Measurements from ENCODE around the gene TIPIN. TPM values are rescaled to one million over a fixed set of nuclear protein-coding genes. Genes with fewer than 3 reads are reported as not detected.

TIPIN gene
- total RNA-seq, 1 experiment from 2014 or later: 27.0 TPM

GRCh38 chr15:66404122-66404521, 47.6 kb upstream of the TIPIN start:
- H3K4me1 Mint-ChIP-seq (ENCODE audit: low read depth, unreplicated experiment): peaks cover 19% of the 10 kb centered on the region
- H3K9me3 Mint-ChIP-seq (ENCODE audit: low read depth, unreplicated experiment): no peaks in the 10 kb centered on the region
- no peaks in the 10 kb centered on the region for H3K27me3 Mint-ChIP-seq (ENCODE audit: unreplicated experiment)
- no peak for TF ChIP-seq CTCF (IDR thresholded peaks at IDR 0.05; ENCODE audit: unreplicated experiment)
- no TSS peak for BruUV-seq (replicated peaks)
- intact Hi-C loops (cut with micrococcal nuclease; ENCODE audit: unreplicated experiment): no loop called here
- CTCF ChIA-PET: no interaction called here
- H3K27ac Mint-ChIP-seq (ENCODE audit: unreplicated experiment): no peak overlapping the region
- peaks cover 5% of the 10 kb centered on the region for H3K36me3 Mint-ChIP-seq (ENCODE audit: insufficient read depth, unreplicated experiment)
- no peak overlapping the region for H3K4me3 Mint-ChIP-seq (ENCODE audit: low read depth, unreplicated experiment)
- no peak for DNase-seq

- Mint-ChIP-seq H3K4me1 (ENCODE audit: low read depth, unreplicated experiment) (peaks cover 19% of the 10 kb centered on the region), H3K27me3 (ENCODE audit: unreplicated experiment) (no peaks in the 10 kb centered on the region), H3K9me3 (ENCODE audit: low read depth, unreplicated experiment) (no peaks in the 10 kb centered on the region), H3K36me3 (ENCODE audit: insufficient read depth, unreplicated experiment) (peaks cover 5% of the 10 kb centered on the region), H3K4me3 (ENCODE audit: low read depth, unreplicated experiment) (no peak overlapping the region), H3K27ac (ENCODE audit: unreplicated experiment) (no peak overlapping the region)
- intact Hi-C loops (cut with micrococcal nuclease; ENCODE audit: unreplicated experiment): no loop called here
- BruUV-seq (replicated peaks): no TSS peak
- CTCF ChIA-PET: interaction anchor here (0.6 to 0.7 kb wide), 2 partner anchors 17 to 1438 kb away, joined by 3 read pairs; partner anchors contain the start of gene MAP2K1
- DNase-seq: no peak
- no peak for TF ChIP-seq CTCF (IDR thresholded peaks at IDR 0.05; ENCODE audit: unreplicated experiment)
Observed at GRCh38 chr15:66403323-66403722, 46.8 kb upstream of the TIPIN start.

GRCh38 chr15:66402761-66403284, 46.3 kb upstream of the TIPIN start:
- H3K4me3 Mint-ChIP-seq (ENCODE audit: low read depth, unreplicated experiment): no peak overlapping the region
- H3K36me3 Mint-ChIP-seq (ENCODE audit: insufficient read depth, unreplicated experiment): peaks cover 5% of the 10 kb centered on the region
- DNase-seq: no peak
- no peak overlapping the region for H3K27ac Mint-ChIP-seq (ENCODE audit: unreplicated experiment)
- peaks cover 19% of the 10 kb centered on the region for H3K4me1 Mint-ChIP-seq (ENCODE audit: low read depth, unreplicated experiment)
- BruUV-seq (replicated peaks): no TSS peak
- H3K27me3 Mint-ChIP-seq (ENCODE audit: unreplicated experiment): no peaks in the 10 kb centered on the region
- intact Hi-C loops (cut with micrococcal nuclease; ENCODE audit: unreplicated experiment): no loop called here
- CTCF ChIA-PET: interaction anchor here (0.7 kb wide), 1 partner anchor 16 kb away, joined by 3 read pairs; the partner anchor contains the start of gene MAP2K1
- H3K9me3 Mint-ChIP-seq (ENCODE audit: low read depth, unreplicated experiment): no peaks in the 10 kb centered on the region
- TF ChIP-seq CTCF (IDR thresholded peaks at IDR 0.05; ENCODE audit: unreplicated experiment): no peak

DNA sequence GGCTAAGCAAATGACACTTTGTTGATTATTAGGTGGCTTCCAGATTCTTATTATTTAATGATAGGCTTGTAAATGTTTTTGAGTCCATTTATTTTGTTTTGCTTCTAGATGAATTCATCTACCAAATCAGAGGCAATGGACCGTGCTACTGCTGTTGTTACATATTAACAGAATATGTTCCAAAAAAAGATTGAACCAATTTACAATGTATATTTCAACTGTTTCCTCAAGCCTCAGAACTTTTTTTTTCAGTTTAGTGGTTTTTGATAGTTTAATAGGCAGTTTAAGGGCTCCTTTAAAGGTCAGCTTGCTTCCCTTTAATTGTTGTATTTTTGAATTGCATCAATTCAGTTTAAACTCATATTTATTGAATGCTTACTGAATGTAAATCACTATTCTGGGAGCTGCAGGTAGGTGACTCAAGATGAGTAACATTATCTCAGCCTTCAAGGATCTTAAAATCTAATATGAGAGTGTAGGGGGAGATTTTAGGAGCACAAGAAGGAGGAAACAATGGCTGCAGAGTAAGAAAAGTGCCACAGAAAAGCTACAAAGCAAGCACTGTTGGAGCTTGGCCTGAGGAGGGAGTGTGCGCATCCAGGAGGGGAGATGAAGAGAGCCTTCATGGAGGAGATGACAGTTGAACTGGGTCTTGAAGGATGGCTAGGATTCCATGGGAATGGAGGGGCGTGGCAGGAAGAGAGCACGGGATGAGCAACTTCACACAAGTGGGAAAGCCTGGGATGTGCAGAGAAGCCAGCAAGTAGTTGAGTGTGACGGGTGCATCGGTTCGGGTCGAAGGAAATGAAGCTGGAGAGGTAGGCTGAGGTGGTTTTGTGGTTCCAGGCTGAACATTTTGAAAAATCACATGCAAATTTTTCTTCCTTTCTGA, 44.9 kb upstream of the TIPIN start:
- no peaks in the 10 kb centered on the region for H3K27me3 Mint-ChIP-seq (ENCODE audit: unreplicated experiment)
- no peak for DNase-seq
- CTCF ChIA-PET: no interaction called here
- H3K9me3 Mint-ChIP-seq (ENCODE audit: low read depth, unreplicated experiment): no peaks in the 10 kb centered on the region
- BruUV-seq (replicated peaks): no TSS peak
- H3K36me3 Mint-ChIP-seq (ENCODE audit: insufficient read depth, unreplicated experiment): peaks cover 5% of the 10 kb centered on the region
- no peak overlapping the region for H3K27ac Mint-ChIP-seq (ENCODE audit: unreplicated experiment)
- intact Hi-C loops (cut with micrococcal nuclease; ENCODE audit: unreplicated experiment): no loop called here
- no peak for TF ChIP-seq CTCF (IDR thresholded peaks at IDR 0.05; ENCODE audit: unreplicated experiment)
- peaks cover 19% of the 10 kb centered on the region for H3K4me1 Mint-ChIP-seq (ENCODE audit: low read depth, unreplicated experiment)
- H3K4me3 Mint-ChIP-seq (ENCODE audit: low read depth, unreplicated experiment): no peak overlapping the region

Data from Calu3 (cell line).